Esophagus muscularis mucosa (tissue), 4 donors: ENCODE measurements around the gene SIGLEC5. TPM values are rescaled to one million over a fixed set of nuclear protein-coding genes. Genes with fewer than 3 reads are reported as not detected.

ENCODE experiments used
- DNase-seq: peaks from one replicate; pipeline ENCODE4 v3.0.0-alpha.2; 2017; ENCODE audit errors: extremely low spot score
- H3K27ac ChIP-seq, 4 donors: fragments of 200-600 bp; sonication (generic); replicated peaks in 1 of 4; 1 replicate in 3 of 4; 2 replicates in 1 of 4; pipeline ENCODE4 v1.5.1; 2016 to 2019; ENCODE audit warnings: mild to moderate bottlenecking in 1 of 4
- H3K27me3 ChIP-seq, 4 donors: fragments of 200-600 bp; sonication (generic); one replicate each; pipeline versions ENCODE4 v1.5.1 to v1.6.0; 2016 to 2019
- H3K36me3 ChIP-seq, 4 donors: fragments of 200-600 bp; sonication (generic); one replicate each; pipeline ENCODE4 v1.5.1; 2016 to 2019
- H3K4me1 ChIP-seq, 4 donors: fragments of 200-600 bp; sonication (generic); one replicate each; pipeline ENCODE4 v1.5.1; 2016 to 2019
- H3K4me3 ChIP-seq, 4 donors: fragments of 200-600 bp; sonication (generic); 1 replicate in 2 of 4; 2 replicates in 2 of 4; pipeline ENCODE4 v1.5.1; 2016 to 2019; ENCODE audit warnings: mild to moderate bottlenecking in 4 of 4, moderate library complexity in 1 of 4
- H3K9me3 ChIP-seq, 4 donors: fragments of 200-600 bp; sonication (generic); 1 replicate in 3 of 4; 2 replicates in 1 of 4; pipeline ENCODE4 v1.5.1; 2016 to 2019
- CTCF ChIP-seq, 3 experiments: fragments of 200-600 bp in 2 of 3; fragments of 450-650 bp in 1 of 3; sonication (generic) in 2 of 3; IDR thresholded peaks; one replicate each; pipeline ENCODE4 v1.5.1; 2017 to 2019; ENCODE audit warnings: antibody characterized with exemption in 3 of 3, mild to moderate bottlenecking in 2 of 3, moderate library complexity in 1 of 3
- EP300 ChIP-seq: sonication (generic); formaldehyde crosslinking; IDR thresholded peaks from one replicate; pipeline ENCODE4 v1.6.1; 2017; ENCODE audit warnings: antibody characterized with exemption
- POLR2A ChIP-seq: fragments of 450-650 bp; IDR thresholded peaks from one replicate; pipeline ENCODE4 v1.6.1; 2017; ENCODE audit warnings: antibody characterized with exemption, moderate library complexity, mild to moderate bottlenecking, low read depth
- POLR2AphosphoS5 ChIP-seq, 2 donors: sonication (generic); formaldehyde crosslinking; IDR thresholded peaks; one replicate each; pipeline ENCODE4 v1.6.1; 2017; ENCODE audit warnings: antibody characterized with exemption in 2 of 2
- WGBS: methylation state at CpG from one replicate; pipeline ENCODE4 v1.1.5; 2018; 5-methylcytosine and 5-hydroxymethylcytosine counted together
- intact Hi-C: fragments of 100-400 bp; cut with DNase I; formaldehyde crosslinking; loops from one replicate; pipeline ENCODE4 v1.15.1; 2023
- total RNA-seq, 4 donors: library from RNA; depleted of rRNA; stranded (reverse); fragments of >200 nt; gene quantifications; one replicate each; pipeline versions ENCODE4 v1.1.0 to v1.2.1, GENCODE V29; 2016

SIGLEC5 gene
- total RNA-seq, 4 donors from 2014 or later, result 0.52 to 2.0 (median 1.00) TPM

- intact Hi-C loops, result no loop called here
- no peak for TF ChIP-seq POLR2AphosphoS5 (IDR thresholded peaks at IDR 0.05)
- no peak for TF ChIP-seq CTCF (IDR thresholded peaks at IDR 0.05)
- TF ChIP-seq EP300, result no peak
- TF ChIP-seq POLR2A, result no peak
- WGBS, result 84% methylated on average over 1 of the region's 1 CpG
- Histone ChIP-seq H3K27me3 (peaks cover 0 to 6% (median 0%) of the 10 kb centered on the region in 4 donors), H3K4me1 (peaks cover 15 to 22% (median 20%) of the 10 kb centered on the region in 4 donors), H3K4me3 (no peak overlapping the region), H3K36me3 (peaks cover 1 to 7% (median 4%) of the 10 kb centered on the region in 4 donors), H3K27ac (no peak overlapping the region), H3K9me3 (peaks cover 0 to 10% (median 1%) of the 10 kb centered on the region in 4 donors)
- no peak for DNase-seq
Measured at GRCh38 chr19:51592521-51592920, 37.7 kb downstream of the SIGLEC5 start.

- H3K27ac ChIP-seq, result no peak overlapping the region
- H3K36me3 ChIP-seq, result peaks cover 14 to 25% (median 21%) of the 10 kb centered on the region in 4 donors
- intact Hi-C loops, result no loop called here
- WGBS, result 100% methylated on average over 2 of the region's 3 CpGs
- H3K4me3 ChIP-seq, result no peak overlapping the region
- no peak for DNase-seq
- TF ChIP-seq POLR2AphosphoS5 (IDR thresholded peaks at IDR 0.05) (no peak), CTCF (IDR thresholded peaks at IDR 0.05) (no peak), POLR2A (no peak), EP300 (no peak)
- H3K27me3 ChIP-seq, result no peaks in the 10 kb centered on the region
- peaks cover 0 to 17% (median 5%) of the 10 kb centered on the region in 4 donors for H3K9me3 ChIP-seq
- H3K4me1 ChIP-seq, result peaks cover 15 to 22% (median 20%) of the 10 kb centered on the region in 4 donors
Measured at GRCh38 chr19:51590441-51590840, 39.8 kb downstream of the SIGLEC5 start.

- peaks cover 0 to 17% (median 5%) of the 10 kb centered on the region in 4 donors for H3K9me3 ChIP-seq
- H3K4me3 ChIP-seq, result no peak overlapping the region
- TF ChIP-seq POLR2A (no peak), CTCF (IDR thresholded peaks at IDR 0.05) (no peak), POLR2AphosphoS5 (IDR thresholded peaks at IDR 0.05) (no peak), EP300 (no peak)
- H3K27ac ChIP-seq, result no peak overlapping the region
- intact Hi-C loops, result no loop called here
- peaks cover 14 to 32% (median 27%) of the 10 kb centered on the region in 4 donors for H3K36me3 ChIP-seq
- H3K27me3 ChIP-seq, result no peaks in the 10 kb centered on the region
- peaks cover 9 to 15% (median 13%) of the 10 kb centered on the region in 4 donors for H3K4me1 ChIP-seq
- WGBS, result 93% methylated on average over 2 of the region's 2 CpGs
- no peak for DNase-seq
Measured at GRCh38 chr19:51589511-51589910, 40.7 kb downstream of the SIGLEC5 start.

- no peaks in the 10 kb centered on the region for H3K4me1 ChIP-seq
- 94% methylated on average over 9 of the region's 9 CpGs for WGBS
- TF ChIP-seq POLR2A (no peak), CTCF (IDR thresholded peaks at IDR 0.05) (no peak), EP300 (no peak), POLR2AphosphoS5 (IDR thresholded peaks at IDR 0.05) (no peak)
- no peak overlapping the region for H3K27ac ChIP-seq
- peaks cover 0 to 17% (median 5%) of the 10 kb centered on the region in 4 donors for H3K9me3 ChIP-seq
- no peak for DNase-seq
- no peaks in the 10 kb centered on the region for H3K27me3 ChIP-seq
- peaks cover 19 to 52% (median 46%) of the 10 kb centered on the region in 4 donors for H3K36me3 ChIP-seq
- intact Hi-C loops, result no loop called here
- no peak overlapping the region for H3K4me3 ChIP-seq
Measured at GRCh38 chr19:51587264-51588191, 42.7 kb downstream of the SIGLEC5 start.
